Thymus (tissue), 11 donors: Measurements from ENCODE around the gene DAZAP1. TPM values are rescaled to one million over a fixed set of nuclear protein-coding genes. Genes with fewer than 3 reads are reported as not detected.

Experiments used
- DNase-seq, 9 donors: peaks; one replicate each; pipeline ENCODE4 v3.0.0-alpha.2; 2013; ENCODE audit warnings: low spot score in 9 of 9, low read depth in 6 of 9, missing footprints in 1 of 9
- H3K27ac ChIP-seq, 2 donors: one replicate each; pipeline ENCODE4 v1.5.1; 2013; ENCODE audit warnings: control low read depth in 1 of 2, low read depth in 1 of 2, low read length in 1 of 2, mild to moderate bottlenecking in 1 of 2, moderate library complexity in 1 of 2
- H3K27me3 ChIP-seq, 2 donors: one replicate each; pipeline ENCODE4 v1.5.1; 2013; ENCODE audit warnings: low read length in 1 of 2; ENCODE audit not compliant: control insufficient read depth in 2 of 2, insufficient read depth in 1 of 2
- H3K36me3 ChIP-seq, 2 donors: one replicate each; pipeline ENCODE4 v1.5.1; 2013; ENCODE audit warnings: low read length in 1 of 2, mild to moderate bottlenecking in 1 of 2, moderate library complexity in 1 of 2; ENCODE audit not compliant: control insufficient read depth in 2 of 2, insufficient read depth in 2 of 2
- H3K4me1 ChIP-seq, 2 donors: one replicate each; pipeline ENCODE4 v1.5.1; 2013; ENCODE audit warnings: low read length in 2 of 2; ENCODE audit not compliant: control insufficient read depth in 2 of 2, insufficient read depth in 2 of 2
- H3K4me3 ChIP-seq, 2 donors: one replicate each; pipeline ENCODE4 v1.5.1; 2013; ENCODE audit warnings: low read length in 2 of 2, control low read depth in 1 of 2, mild to moderate bottlenecking in 1 of 2
- H3K9me3 ChIP-seq, 2 donors: one replicate each; pipeline ENCODE4 v1.5.1; 2013; ENCODE audit warnings: low read length in 1 of 2, mild to moderate bottlenecking in 1 of 2; ENCODE audit not compliant: control insufficient read depth in 2 of 2, insufficient read depth in 1 of 2
- WGBS: extraction: QIAGEN DNeasy Blood & Tissue Kit; methylation state at CpG from one replicate; pipeline ENCODE4 v1.1.7; 2013; 5-methylcytosine and 5-hydroxymethylcytosine counted together
- polyA plus RNA-seq: library from polyadenylated mRNA; stranded (reverse); fragments of 200-250 nt; gene quantifications from one replicate; pipeline ENCODE4 v1.2.3, GENCODE V29; 2013
- total RNA-seq: library from RNA; stranded (reverse); fragments of 120-200 nt; gene quantifications from one replicate; pipeline ENCODE4 v1.2.4, GENCODE V29; 2013
- donor health status: healthy.

DAZAP1 gene
- total and polyA plus RNA-seq, 2 donors, result 67.8 to 112 TPM

DNA sequence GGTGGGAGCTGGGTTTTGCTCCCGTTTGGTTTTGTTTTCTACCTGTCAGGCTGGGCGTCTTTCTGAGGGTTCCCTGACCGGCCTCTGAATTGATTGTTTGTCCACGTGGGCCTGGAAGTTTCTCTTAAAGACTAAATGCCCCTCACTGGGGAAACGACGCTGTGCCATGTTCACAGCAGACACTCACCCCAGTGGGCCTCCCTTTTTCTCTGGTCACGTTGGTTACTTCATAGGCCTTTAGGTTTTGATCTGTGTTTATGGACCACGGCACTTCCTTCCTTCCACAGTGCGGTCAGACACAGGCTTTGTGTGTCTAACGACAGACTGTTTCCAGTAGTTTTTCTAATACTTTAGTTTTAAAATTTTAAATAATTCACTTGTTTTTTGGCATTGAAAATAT lies 43.8 kb upstream of the DAZAP1 start:
- peak overlapping the region in 1 of 2 donors; percentile 5 for H3K27ac ChIP-seq
- no peaks in the 10 kb centered on the region for H3K27me3 ChIP-seq
- WGBS, result 13% methylated on average over 10 of the region's 10 CpGs
- H3K4me3 ChIP-seq, result no peak overlapping the region
- H3K36me3 ChIP-seq, result peaks cover 58 to 64% of the 10 kb centered on the region in 2 donors
- DNase-seq, result peak in 1 of 9 donors; percentile 51
- no peaks in the 10 kb centered on the region for H3K9me3 ChIP-seq
- peaks cover 9 to 41% of the 10 kb centered on the region in 2 donors for H3K4me1 ChIP-seq

DNA sequence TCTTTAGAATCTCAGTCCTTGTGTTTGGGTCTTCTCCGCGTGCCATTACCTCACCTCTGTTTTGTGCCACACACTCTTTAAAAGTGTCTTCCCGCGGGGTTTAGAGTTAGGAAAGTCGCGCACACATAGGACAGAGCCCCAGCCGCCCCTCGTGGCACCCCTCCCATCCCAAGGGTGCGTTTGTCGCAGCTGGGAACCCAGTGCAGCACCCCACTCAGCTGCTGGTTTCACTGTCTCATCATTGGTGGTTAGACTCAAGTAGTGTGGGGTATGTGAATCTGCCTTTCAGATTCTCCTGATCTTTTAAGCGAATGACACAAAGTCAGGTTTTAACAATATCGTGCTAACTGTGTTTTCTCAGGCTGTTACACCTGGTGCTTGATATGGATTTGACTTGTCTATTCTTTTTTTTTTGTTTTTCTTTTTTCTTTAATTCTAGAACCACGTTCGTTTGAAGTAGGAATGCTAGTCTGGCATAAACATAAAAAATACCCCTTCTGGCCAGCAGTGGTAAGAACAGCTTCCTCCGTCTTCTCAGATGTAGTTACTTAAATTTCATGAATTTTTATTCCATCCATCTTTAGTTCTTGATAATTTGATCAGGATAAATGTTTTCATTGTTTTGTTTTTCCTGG lies 43.2 kb upstream of the DAZAP1 start:
- peak in 3 of 9 donors; percentile 39 to 70 (median 40) for DNase-seq

DNA sequence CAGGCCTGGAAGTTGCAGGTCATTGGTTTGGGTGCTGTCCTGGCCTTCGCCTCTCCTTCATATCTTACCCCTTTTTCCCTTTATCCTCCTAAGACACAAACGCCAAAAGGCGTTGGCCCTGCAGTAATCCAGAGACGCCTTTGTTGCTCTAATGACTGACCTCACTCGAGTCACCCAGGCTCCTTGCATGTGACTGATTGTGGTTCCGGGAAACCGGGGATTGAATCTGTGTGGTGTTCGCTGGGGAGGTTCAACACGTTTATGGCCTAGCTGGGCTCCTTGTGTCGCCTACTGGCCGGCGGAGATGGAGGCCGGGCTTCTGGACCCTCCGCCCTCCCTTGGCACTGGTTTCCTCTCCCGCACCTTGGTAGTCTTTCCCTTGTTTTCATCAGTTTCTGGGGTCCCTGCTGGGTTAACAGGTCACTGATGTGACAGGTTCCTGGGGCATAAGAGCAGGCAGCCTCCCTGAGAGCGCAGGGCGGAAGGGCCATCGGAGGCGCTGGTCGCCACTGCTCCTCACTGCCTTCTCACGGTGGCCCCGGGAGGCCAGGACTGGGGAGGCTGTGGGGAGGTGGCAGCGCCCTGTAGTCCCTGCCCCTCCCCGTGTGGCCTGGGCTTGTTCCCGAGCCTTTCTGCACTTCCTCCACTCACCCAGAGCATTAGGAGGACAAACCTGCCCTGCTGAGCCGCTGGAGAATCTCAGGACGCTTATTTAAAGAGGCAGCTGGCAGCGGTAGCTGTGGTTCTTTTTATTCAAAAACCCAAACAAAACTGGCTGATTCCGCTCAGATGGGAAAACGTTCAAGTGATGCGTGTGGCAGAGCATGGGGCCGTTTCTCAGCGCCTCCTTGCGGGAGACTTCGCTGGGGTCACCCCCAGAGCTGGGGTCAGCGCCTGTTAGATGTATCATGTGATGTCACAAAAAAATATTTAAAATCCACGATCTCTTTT lies 41.8 kb upstream of the DAZAP1 start:
- no peak for DNase-seq
- Histone ChIP-seq H3K4me1 (peaks cover 9 to 41% of the 10 kb centered on the region in 2 donors), H3K9me3 (no peaks in the 10 kb centered on the region), H3K27me3 (no peaks in the 10 kb centered on the region), H3K36me3 (peaks cover 60 to 63% of the 10 kb centered on the region in 2 donors), H3K4me3 (no peak overlapping the region), H3K27ac (no peak overlapping the region)
- 94% methylated on average over 37 of the region's 37 CpGs for WGBS

More for the DNA sequence above, 43.2 kb upstream of the DAZAP1 start:
- peaks cover 9 to 41% of the 10 kb centered on the region in 2 donors for H3K4me1 ChIP-seq
- H3K27ac ChIP-seq, result peak overlapping the region; percentile 42 to 45
- no peak overlapping the region for H3K4me3 ChIP-seq
- H3K36me3 ChIP-seq, result peaks cover 58 to 62% of the 10 kb centered on the region in 2 donors
- 35% methylated on average over 15 of the region's 15 CpGs for WGBS
- H3K27me3 ChIP-seq, result no peaks in the 10 kb centered on the region
- no peaks in the 10 kb centered on the region for H3K9me3 ChIP-seq

DNA sequence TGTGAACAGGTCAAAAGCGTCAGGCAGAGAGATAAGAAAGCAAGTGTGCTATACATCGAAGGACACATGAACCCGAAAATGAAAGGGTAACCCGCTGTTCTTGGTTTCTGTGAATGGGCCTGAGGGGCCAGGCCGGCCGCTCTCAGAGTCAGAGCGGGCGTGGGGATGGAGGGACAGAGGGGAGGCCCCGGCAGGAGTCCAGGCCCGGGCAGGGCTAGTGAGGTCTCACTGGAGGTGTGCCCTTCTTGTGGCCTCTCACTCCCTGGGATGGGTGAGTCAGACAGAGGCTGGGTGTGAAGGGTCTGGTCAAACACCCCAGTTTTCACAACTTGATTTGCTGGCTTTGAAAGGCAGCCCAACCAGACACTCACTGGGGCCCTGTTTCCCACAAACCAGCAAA lies 41.1 kb upstream of the DAZAP1 start:
- Histone ChIP-seq H3K9me3 (no peaks in the 10 kb centered on the region), H3K4me3 (no peak overlapping the region), H3K27me3 (no peaks in the 10 kb centered on the region), H3K4me1 (peaks cover 9 to 35% of the 10 kb centered on the region in 2 donors), H3K36me3 (peaks cover 63% of the 10 kb centered on the region in 2 donors), H3K27ac (no peak overlapping the region)
- DNase-seq, result no peak
- 97% methylated on average over 10 of the region's 10 CpGs for WGBS

DNA sequence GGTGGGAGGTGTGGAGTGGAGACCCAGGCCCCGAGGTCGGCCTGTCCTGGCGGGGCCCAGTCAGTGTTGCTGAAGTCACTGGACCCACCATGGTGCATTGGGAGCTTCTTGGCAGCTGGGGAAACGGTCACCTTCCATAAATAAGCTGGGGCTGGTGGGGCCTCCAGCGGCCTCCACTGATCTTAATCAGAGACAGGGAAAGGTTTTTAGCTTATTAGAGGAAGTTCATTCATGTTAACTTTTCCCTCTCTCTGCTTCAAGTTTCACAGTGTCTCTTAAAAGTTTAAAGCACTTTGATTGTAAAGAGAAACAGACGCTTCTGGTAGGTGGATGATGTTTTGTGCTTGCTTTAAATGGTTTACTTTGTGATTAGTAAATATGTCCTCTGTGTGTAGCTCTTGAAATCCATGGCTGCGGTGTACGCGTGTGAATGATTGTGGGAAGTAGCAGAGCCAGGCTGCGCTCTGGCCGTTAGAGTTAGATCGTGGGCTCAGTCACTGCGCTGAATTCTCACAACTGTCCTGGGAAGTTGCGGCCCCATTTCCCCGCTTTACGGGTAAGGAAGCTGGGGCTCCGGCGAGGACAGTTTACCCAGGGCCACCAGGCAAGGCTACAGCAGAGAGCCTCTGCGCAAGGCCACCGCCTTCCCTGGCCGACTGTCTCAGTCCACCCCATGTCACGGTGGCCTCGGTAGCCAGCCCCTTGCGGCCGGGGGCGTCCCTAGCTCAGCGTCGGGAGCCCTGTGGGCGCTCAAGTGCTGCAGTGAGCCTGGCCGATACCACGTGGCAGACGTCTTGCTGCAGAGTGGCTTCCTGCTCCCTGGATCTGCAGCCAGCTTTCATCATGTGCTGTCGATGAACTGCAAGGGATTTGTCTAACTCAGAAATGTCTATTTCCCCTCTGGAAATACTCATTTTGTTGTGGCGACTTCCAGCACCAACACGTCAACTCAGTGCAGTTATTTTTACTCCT lies 40.2 kb upstream of the DAZAP1 start:
- Histone ChIP-seq H3K4me1 (peaks cover 9 to 35% of the 10 kb centered on the region in 2 donors), H3K36me3 (peaks cover 58 to 62% of the 10 kb centered on the region in 2 donors), H3K27ac (no peak overlapping the region), H3K9me3 (no peaks in the 10 kb centered on the region), H3K4me3 (no peak overlapping the region), H3K27me3 (no peaks in the 10 kb centered on the region)
- WGBS, result 89% methylated on average over 35 of the region's 35 CpGs
- peak in 1 of 9 donors; percentile 31 for DNase-seq

DNA sequence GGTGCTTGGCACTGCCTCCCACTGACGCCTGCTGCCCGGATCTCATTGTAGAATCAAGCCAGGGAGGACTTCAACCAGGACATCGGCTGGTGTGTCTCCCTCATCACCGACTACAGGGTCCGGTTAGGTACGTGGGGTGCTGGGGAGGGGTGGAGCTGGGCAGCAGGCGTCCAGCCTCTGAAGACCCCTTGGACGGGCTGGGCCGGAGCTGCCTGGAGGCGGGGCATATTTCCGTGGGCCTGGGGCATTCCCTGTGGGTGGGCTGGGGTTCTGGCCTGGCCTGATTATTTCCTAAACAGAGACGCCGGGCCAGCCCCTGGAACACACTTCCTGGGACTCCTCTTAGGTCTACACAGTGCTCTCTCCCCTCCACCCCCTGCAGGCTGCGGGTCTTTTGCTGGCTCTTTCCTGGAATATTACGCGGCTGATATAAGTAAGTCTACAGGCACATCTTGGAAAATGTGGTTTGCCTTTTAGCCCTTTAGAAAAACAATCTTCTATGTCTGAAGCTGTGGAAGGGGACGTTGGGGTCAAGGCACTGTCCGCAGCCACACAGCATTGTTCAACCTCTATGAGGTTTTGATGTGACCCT lies 38.1 kb upstream of the DAZAP1 start:
- H3K27me3 ChIP-seq, result no peaks in the 10 kb centered on the region
- H3K27ac ChIP-seq, result no peak overlapping the region
- peaks cover 61 to 70% of the 10 kb centered on the region in 2 donors for H3K36me3 ChIP-seq
- no peak overlapping the region for H3K4me3 ChIP-seq
- WGBS, result 99% methylated on average over 18 of the region's 18 CpGs
- no peak for DNase-seq
- no peaks in the 10 kb centered on the region for H3K9me3 ChIP-seq
- peaks cover 0 to 17% of the 10 kb centered on the region in 2 donors for H3K4me1 ChIP-seq

DNA sequence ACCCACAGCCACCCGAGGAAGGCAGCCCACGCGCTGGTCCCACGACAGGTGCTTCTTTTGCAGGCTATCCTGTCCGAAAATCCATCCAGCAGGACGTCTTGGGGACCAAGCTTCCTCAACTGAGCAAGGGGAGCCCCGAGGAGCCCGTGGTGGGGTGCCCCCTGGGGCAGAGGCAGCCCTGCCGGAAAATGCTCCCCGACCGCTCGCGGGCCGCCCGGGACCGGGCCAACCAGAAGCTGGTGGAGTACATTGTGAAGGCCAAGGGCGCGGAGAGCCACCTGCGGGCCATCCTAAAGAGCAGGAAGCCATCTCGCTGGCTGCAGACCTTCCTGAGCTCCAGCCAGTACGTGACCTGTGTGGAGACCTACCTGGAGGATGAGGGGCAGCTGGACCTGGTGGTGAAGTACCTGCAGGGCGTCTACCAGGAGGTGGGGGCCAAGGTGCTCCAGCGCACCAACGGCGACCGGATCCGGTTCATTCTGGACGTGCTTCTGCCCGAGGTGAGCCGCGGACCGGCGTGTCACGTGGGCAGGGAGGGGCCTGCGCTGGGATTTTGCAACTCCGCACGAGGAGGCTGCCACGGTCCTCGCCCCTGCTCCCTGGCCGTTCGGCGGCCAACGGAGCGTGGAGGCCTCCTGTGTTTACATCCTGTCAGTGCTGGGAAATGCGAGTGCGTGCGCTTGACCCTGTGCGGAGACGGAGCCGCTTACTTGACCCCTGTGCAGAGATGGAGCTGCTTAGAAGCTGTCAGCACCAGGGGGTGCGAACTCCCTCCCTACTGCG lies 36.6 kb upstream of the DAZAP1 start:
- peaks cover 60 to 66% of the 10 kb centered on the region in 2 donors for H3K36me3 ChIP-seq
- no peak for DNase-seq
- H3K4me3 ChIP-seq, result no peak overlapping the region
- no peak overlapping the region for H3K27ac ChIP-seq
- H3K9me3 ChIP-seq, result no peaks in the 10 kb centered on the region
- 97% methylated on average over 52 of the region's 52 CpGs for WGBS
- peaks cover 0 to 13% of the 10 kb centered on the region in 2 donors for H3K4me1 ChIP-seq
- no peaks in the 10 kb centered on the region for H3K27me3 ChIP-seq

DNA sequence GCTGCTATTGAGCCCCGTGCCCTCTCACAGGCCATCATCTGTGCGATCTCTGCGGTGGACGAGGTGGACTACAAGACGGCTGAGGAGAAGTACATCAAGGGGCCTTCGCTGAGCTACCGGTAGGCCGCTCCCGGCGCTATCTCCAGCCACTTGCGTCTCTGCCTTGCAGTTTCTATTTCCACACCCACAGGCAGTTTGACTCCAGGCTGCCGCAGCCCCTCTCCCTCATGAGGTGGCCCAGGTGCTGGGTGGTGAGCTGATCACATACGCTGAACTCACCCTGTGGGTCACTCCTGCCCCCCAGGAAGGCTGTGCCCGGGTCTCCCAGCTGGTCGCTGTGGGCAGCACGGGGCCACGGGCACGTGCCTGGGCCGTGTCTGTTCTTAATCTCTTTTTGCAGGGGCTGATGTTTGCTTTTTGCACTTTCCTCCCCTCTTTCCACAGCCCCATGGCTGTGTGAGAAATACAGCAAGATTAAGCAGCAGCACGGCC lies 34.3 kb upstream of the DAZAP1 start:
- peaks cover 54 to 64% of the 10 kb centered on the region in 2 donors for H3K36me3 ChIP-seq
- H3K4me3 ChIP-seq, result no peak overlapping the region
- H3K9me3 ChIP-seq, result no peaks in the 10 kb centered on the region
- no peaks in the 10 kb centered on the region for H3K27me3 ChIP-seq
- 98% methylated on average over 20 of the region's 20 CpGs for WGBS
- H3K27ac ChIP-seq, result no peak overlapping the region
- no peaks in the 10 kb centered on the region for H3K4me1 ChIP-seq
- no peak for DNase-seq
